Testis (tissue), 3 donors: ENCODE data around the gene NR6A1. TPM values are rescaled to one million over a fixed set of nuclear protein-coding genes. Genes with fewer than 3 reads are reported as not detected.

ENCODE experiments used
- DNase-seq: peaks from one replicate; pipeline ENCODE4 v3.0.0-alpha.2; 2019
- H3K27ac ChIP-seq, 2 donors: fragments of 200-600 bp; sonication (generic); one replicate each; pipeline ENCODE4 v1.5.1; 2019
- H3K27me3 ChIP-seq: fragments of 200-600 bp; sonication (generic); one replicate; pipeline ENCODE4 v1.5.1; 2019
- H3K36me3 ChIP-seq: fragments of 200-600 bp; sonication (generic); one replicate; pipeline ENCODE4 v1.5.1; 2017; ENCODE audit warnings: low read depth; ENCODE audit errors: missing control alignments
- H3K4me1 ChIP-seq: fragments of 200-600 bp; sonication (generic); one replicate; pipeline ENCODE4 v1.5.1; 2019
- H3K4me3 ChIP-seq, 2 donors: fragments of 200-600 bp; sonication (generic); one replicate each; pipeline ENCODE4 v1.5.1; 2017 to 2019
- H3K9me3 ChIP-seq: fragments of 200-600 bp; sonication (generic); one replicate; pipeline ENCODE4 v1.5.1; 2017
- CTCF ChIP-seq, 3 experiments: fragments of 450-650 bp in 2 of 3; fragments of 200-600 bp in 1 of 3; sonication (generic) in 1 of 3; IDR thresholded peaks; one replicate each; pipeline ENCODE4 v1.5.1; 2016 to 2019; ENCODE audit warnings: antibody characterized with exemption in 3 of 3, mild to moderate bottlenecking in 2 of 3, moderate library complexity in 1 of 3
- POLR2A ChIP-seq: fragments of 450-650 bp; IDR thresholded peaks from one replicate; pipeline ENCODE4 v1.6.1; 2017; ENCODE audit warnings: antibody characterized with exemption, mild to moderate bottlenecking, moderate library complexity
- WGBS, 2 donors: methylation state at CpG; one replicate each; pipeline ENCODE4 v1.1.5; 2018; 5-methylcytosine and 5-hydroxymethylcytosine counted together
- intact Hi-C: fragments of 100-400 bp; cut with DNase I; formaldehyde crosslinking; loops from one replicate; pipeline ENCODE4 v1.15.1; 2023; ENCODE audit warnings: low total_unique reads
- polyA plus RNA-seq: library from polyadenylated mRNA; stranded (reverse); fragments of 350-450 nt; fragmentation: Illumina TruSeq; extraction: RNeasy Lipid Tissue Mini Kit (QIAGEN cat#74804); gene quantifications from one replicate; pipeline ENCODE4 v1.2.3, GENCODE V29; 2014; ENCODE audit warnings: low read depth, low replicate concordance; ENCODE audit not compliant: insufficient read depth
- total RNA-seq, 2 donors: library from RNA; depleted of rRNA; stranded (reverse); fragments of >200 nt; gene quantifications; one replicate each; pipeline ENCODE4 v1.2.3, GENCODE V29; 2016

Gene NR6A1
- total and polyA plus RNA-seq, 3 donors from 2014 or later = 54.6 to 100 (median 92.1) TPM

- WGBS, 2 donors = 85 to 90% methylated on average over 5 of the region's 5 CpGs
- no peak overlapping the region for H3K4me3 ChIP-seq
- H3K9me3 ChIP-seq = no peaks in the 10 kb centered on the region
- TF ChIP-seq POLR2A (no peak), CTCF (IDR thresholded peaks at IDR 0.05) (no peak)
- no peak for DNase-seq
- no peaks in the 10 kb centered on the region for H3K36me3 ChIP-seq
- H3K27ac ChIP-seq = no peak overlapping the region
- no peaks in the 10 kb centered on the region for H3K27me3 ChIP-seq
- peaks cover 28% of the 10 kb centered on the region for H3K4me1 ChIP-seq
- intact Hi-C loops = no loop called here
Measured at GRCh38 chr9:124517600-124517999, 253.5 kb downstream of the NR6A1 start.

GRCh38 chr9:124514874-124515273 lies 256.2 kb downstream of the NR6A1 start:
- Histone ChIP-seq H3K36me3 (no peaks in the 10 kb centered on the region), H3K27ac (peak overlapping the region in 1 of 2 donors; percentile 24), H3K27me3 (no peaks in the 10 kb centered on the region), H3K4me1 (peaks cover 43% of the 10 kb centered on the region), H3K9me3 (no peaks in the 10 kb centered on the region), H3K4me3 (no peak overlapping the region)
- intact Hi-C loops = no loop called here
- TF ChIP-seq POLR2A (no peak), CTCF (IDR thresholded peaks at IDR 0.05) (no peak)
- DNase-seq = no peak
- 60 to 72% methylated on average over 5 of the region's 5 CpGs for WGBS, 2 donors

- intact Hi-C loops = no loop called here
- peaks cover 43% of the 10 kb centered on the region for H3K4me1 ChIP-seq
- no peak for TF ChIP-seq CTCF (IDR thresholded peaks at IDR 0.05)
- no peak for TF ChIP-seq POLR2A
- no peaks in the 10 kb centered on the region for H3K36me3 ChIP-seq
- H3K9me3 ChIP-seq = no peaks in the 10 kb centered on the region
- no peak for DNase-seq
- H3K27ac ChIP-seq = peak overlapping the region in 1 of 2 donors; percentile 24
- no peaks in the 10 kb centered on the region for H3K27me3 ChIP-seq
- WGBS, 2 donors = 84 to 88% methylated on average over 4 of the region's 4 CpGs
- no peak overlapping the region for H3K4me3 ChIP-seq
Measured at GRCh38 chr9:124514125-124514524, 257.0 kb downstream of the NR6A1 start.

- no peak for TF ChIP-seq POLR2A
- no peak for TF ChIP-seq CTCF (IDR thresholded peaks at IDR 0.05)
- H3K4me1 ChIP-seq = peaks cover 43% of the 10 kb centered on the region
- no peak overlapping the region for H3K4me3 ChIP-seq
- intact Hi-C loops = no loop called here
- 40 to 52% methylated on average over 4 to 5 of the region's 5 CpGs for WGBS, 2 donors
- peak overlapping the region in 1 of 2 donors; percentile 33 for H3K27ac ChIP-seq
- H3K9me3 ChIP-seq = no peaks in the 10 kb centered on the region
- no peaks in the 10 kb centered on the region for H3K36me3 ChIP-seq
- DNase-seq = no peak
- no peaks in the 10 kb centered on the region for H3K27me3 ChIP-seq
Measured at GRCh38 chr9:124513376-124513994, 257.6 kb downstream of the NR6A1 start.

GRCh38 chr9:124512806-124513204 lies 258.3 kb downstream of the NR6A1 start:
- Histone ChIP-seq H3K27me3 (no peaks in the 10 kb centered on the region), H3K9me3 (no peaks in the 10 kb centered on the region), H3K4me1 (peaks cover 47% of the 10 kb centered on the region), H3K27ac (no peak overlapping the region), H3K4me3 (no peak overlapping the region), H3K36me3 (no peaks in the 10 kb centered on the region)
- no peak for DNase-seq
- intact Hi-C loops = no loop called here
- TF ChIP-seq POLR2A = no peak
- no peak for TF ChIP-seq CTCF (IDR thresholded peaks at IDR 0.05)
- 59 to 63% methylated on average over 8 to 9 of the region's 9 CpGs for WGBS, 2 donors
